C4-2B (cell line): ENCODE results near the gene SLC25A34.

Source experiments
- H3K27ac ChIP-seq: fragments of 450-650 bp; 2 replicates; pipeline ENCODE4 v1.5.1; 2017
- CTCF ChIP-seq: fragments of 450-650 bp; conservative IDR thresholded peaks from 2 replicates; pipeline ENCODE4 v1.5.1; 2017; ENCODE audit warnings: mild to moderate bottlenecking
- ZFX ChIP-seq: fragments of 450-650 bp; IDR thresholded peaks from 2 replicates; pipeline ENCODE4 v1.6.1; 2017

The SLC25A34 gene

GRCh38 chr1:15706751-15707150, 29.3 kb upstream of the SLC25A34 start:
- no peak for TF ChIP-seq ZFX
- no peak for TF ChIP-seq CTCF
- no peak overlapping the region for H3K27ac ChIP-seq

- H3K27ac ChIP-seq = no peak overlapping the region
- TF ChIP-seq CTCF (no peak), ZFX (no peak)
Measured at GRCh38 chr1:15707239-15707925, 28.7 kb upstream of the SLC25A34 start.

GRCh38 chr1:15708486-15709137, 27.4 kb upstream of the SLC25A34 start:
- TF ChIP-seq CTCF = no peak
- no peak for TF ChIP-seq ZFX
- no peak overlapping the region for H3K27ac ChIP-seq

- no peak overlapping the region for H3K27ac ChIP-seq
- no peak for TF ChIP-seq CTCF
- no peak for TF ChIP-seq ZFX
Measured at GRCh38 chr1:15709226-15709625, 26.8 kb upstream of the SLC25A34 start.

GRCh38 chr1:15712168-15712567, 23.9 kb upstream of the SLC25A34 start:
- TF ChIP-seq CTCF = no peak
- no peak for TF ChIP-seq ZFX
- no peak overlapping the region for H3K27ac ChIP-seq

- no peak overlapping the region for H3K27ac ChIP-seq
- TF ChIP-seq ZFX (no peak), CTCF (no peak)
Measured at GRCh38 chr1:15714406-15715136, 21.5 kb upstream of the SLC25A34 start.

- TF ChIP-seq ZFX = no peak
- TF ChIP-seq CTCF = no peak
- no peak overlapping the region for H3K27ac ChIP-seq
Measured at GRCh38 chr1:15717418-15718125, 18.5 kb upstream of the SLC25A34 start.
